ENCODE data around the gene GPC6. TPM values are rescaled to one million over a fixed set of nuclear protein-coding genes. Genes with fewer than 3 reads are reported as not detected.

GPC6 gene
- polyA plus RNA-seq, 2 of the 4 experiments (the other 2 are of a cell fraction), result 8.0 to 14.4 TPM

GRCh38 chr13:93882086-93882651 is 655.6 kb downstream of the GPC6 start:
- CTCF ChIA-PET, result no interaction called here
- ATAC-seq, result no peak
- Histone ChIP-seq H3K4me3 (no peak overlapping the region), H3K9me3 (no peaks in the 10 kb centered on the region), H3K4me2 (peak overlapping the region; percentile 28), H3K27ac (no peak overlapping the region), H3K4me1 (peaks cover 5% of the 10 kb centered on the region; the same call in 1 of the 3 replicates)
- no peak for FAIRE-seq
- DNase-seq (ENCODE audit: low read depth in 1 of 2, low spot score in 1 of 2), result no peak
- TF ChIP-seq PBX3 (IDR thresholded peaks at IDR 0.05), result no peak
- 13% methylated on average over 6 of the region's 6 CpGs for WGBS (ENCODE audit: missing lambda C conversion rate)
- POLR2A ChIA-PET, result no interaction called here

- DNase-seq (ENCODE audit: low read depth in 1 of 2, low spot score in 1 of 2), result no peak
- no peak overlapping the region for H3K4me2 ChIP-seq
- TF ChIP-seq SREBF2 (IDR thresholded peaks at IDR 0.05), result no peak
- TF ChIP-seq HOXA7 (CRISPR knock-in tag; IDR thresholded peaks at IDR 0.05), result no peak
- no peak for TF ChIP-seq ZSCAN20 (CRISPR knock-in tag; IDR thresholded peaks at IDR 0.05)
- TF ChIP-seq TP53 (CRISPR knock-in tag; IDR thresholded peaks at IDR 0.05), result no peak
- no peak for TF ChIP-seq CHD2 (IDR thresholded peaks at IDR 0.05; ENCODE audit: low read length, partially characterized antibody)
- TF ChIP-seq ZFP36 (IDR thresholded peaks at IDR 0.05; ENCODE audit: borderline replicate concordance, partially characterized antibody), result no peak
- H3K4me3 ChIP-seq, result no peak overlapping the region
- H3K27ac ChIP-seq, result no peak overlapping the region
- H3K9me3 ChIP-seq, result no peaks in the 10 kb centered on the region
- WGBS (ENCODE audit: missing lambda C conversion rate), result 8% methylated on average over 1 of the region's 1 CpG
- no peak for FAIRE-seq
- ChIA-PET CTCF (no interaction called here), POLR2A (no interaction called here)
- ATAC-seq, result no peak
- H3K4me1 ChIP-seq, result no peaks in the 10 kb centered on the region
Measured at GRCh38 chr13:93889430-93889951, 662.9 kb downstream of the GPC6 start.

DNA sequence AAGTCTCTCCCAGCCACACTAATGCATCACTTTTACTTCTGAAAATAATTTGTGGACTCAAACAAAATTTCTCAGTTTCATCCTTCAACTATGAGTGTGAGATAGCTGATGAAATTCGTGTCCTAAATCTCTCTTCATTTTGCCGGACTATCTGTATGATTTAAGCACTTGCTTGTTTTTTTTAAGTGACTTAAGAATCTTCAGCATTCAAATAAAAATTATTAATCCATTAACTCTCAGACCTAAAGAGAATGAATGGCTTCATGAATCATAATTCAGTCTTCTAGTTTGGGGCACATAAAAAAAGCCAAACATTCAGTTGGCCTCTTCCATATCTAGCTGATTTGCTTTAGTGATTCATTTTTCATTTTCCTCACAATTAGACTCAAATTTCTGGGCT is 673.4 kb downstream of the GPC6 start:
- POLR2A ChIA-PET, result no interaction called here
- DNase-seq (ENCODE audit: low read depth in 1 of 2, low spot score in 1 of 2) (no peak), ATAC-seq (no peak), FAIRE-seq (no peak)
- WGBS (ENCODE audit: missing lambda C conversion rate), result 26% methylated on average over 2 of the region's 2 CpGs
- CTCF ChIA-PET, result no interaction called here
- Histone ChIP-seq H3K27ac (no peak overlapping the region), H3K9me3 (no peaks in the 10 kb centered on the region), H3K4me2 (no peak overlapping the region), H3K4me3 (no peak overlapping the region), H3K4me1 (no peaks in the 10 kb centered on the region)
- no peak for TF ChIP-seq HOXB5 (CRISPR knock-in tag; IDR thresholded peaks at IDR 0.05)
- no peak for TF ChIP-seq E2F6 (IDR thresholded peaks at IDR 0.05; ENCODE audit: borderline replicate concordance, low read depth)
- TF ChIP-seq ZNF302 (CRISPR knock-in tag; IDR thresholded peaks at IDR 0.05), result no peak
- TF ChIP-seq FOSL2 (IDR thresholded peaks at IDR 0.05), result no peak
- no peak for TF ChIP-seq FOSL2 (CRISPR knock-in tag; IDR thresholded peaks at IDR 0.05)
- TF ChIP-seq HEYL (CRISPR knock-in tag; IDR thresholded peaks at IDR 0.05), result no peak
- TF ChIP-seq POLR2AphosphoS2 (conservative IDR thresholded peaks at IDR 0.05; ENCODE audit: low read length), result no peak
- TF ChIP-seq RFX5 (IDR thresholded peaks at IDR 0.05), result no peak
- no peak for TF ChIP-seq FOSB (CRISPR knock-in tag; IDR thresholded peaks at IDR 0.05)
- TF ChIP-seq, protein P1, sequence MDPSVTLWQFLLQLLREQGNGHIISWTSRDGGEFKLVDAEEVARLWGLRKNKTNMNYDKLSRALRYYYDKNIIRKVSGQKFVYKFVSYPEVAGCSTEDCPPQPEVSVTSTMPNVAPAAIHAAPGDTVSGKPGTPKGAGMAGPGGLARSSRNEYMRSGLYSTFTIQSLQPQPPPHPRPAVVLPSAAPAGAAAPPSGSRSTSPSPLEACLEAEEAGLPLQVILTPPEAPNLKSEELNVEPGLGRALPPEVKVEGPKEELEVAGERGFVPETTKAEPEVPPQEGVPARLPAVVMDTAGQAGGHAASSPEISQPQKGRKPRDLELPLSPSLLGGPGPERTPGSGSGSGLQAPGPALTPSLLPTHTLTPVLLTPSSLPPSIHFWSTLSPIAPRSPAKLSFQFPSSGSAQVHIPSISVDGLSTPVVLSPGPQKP (IDR thresholded peaks at IDR 0.05; ENCODE audit: low read depth, low read length), result no peak
- TF ChIP-seq CHD4 (IDR thresholded peaks at IDR 0.05; ENCODE audit: borderline replicate concordance), result no peak
- TF ChIP-seq HMGXB4 (CRISPR knock-in tag; IDR thresholded peaks at IDR 0.05; ENCODE audit: borderline replicate concordance), result no peak

Data from A549 (cell line).